Lung microvascular endothelial cell (primary cell): ENCODE results near the gene SPA17. TPM values are rescaled to one million over a fixed set of nuclear protein-coding genes. Genes with fewer than 3 reads are reported as not detected.
A peak's percentile ranks its signal among the peaks of the same experiment; 100 is the strongest.

Experiments used
- DNase-seq, 2 donors: peaks; one replicate each; pipeline versions ENCODE4 v3.0.0 to v3.0.0-alpha.2; 2010; ENCODE audit warnings: low read depth in 2 of 2
- total RNA-seq: library from RNA; depleted of rRNA; stranded (reverse); fragments of >200 nt; gene quantifications from 2 replicates; pipeline ENCODE4 v1.2.1, GENCODE V29; 2014

SPA17 gene
- total RNA-seq, 1 donor from 2014 or later, result 3.6 TPM

DNA sequence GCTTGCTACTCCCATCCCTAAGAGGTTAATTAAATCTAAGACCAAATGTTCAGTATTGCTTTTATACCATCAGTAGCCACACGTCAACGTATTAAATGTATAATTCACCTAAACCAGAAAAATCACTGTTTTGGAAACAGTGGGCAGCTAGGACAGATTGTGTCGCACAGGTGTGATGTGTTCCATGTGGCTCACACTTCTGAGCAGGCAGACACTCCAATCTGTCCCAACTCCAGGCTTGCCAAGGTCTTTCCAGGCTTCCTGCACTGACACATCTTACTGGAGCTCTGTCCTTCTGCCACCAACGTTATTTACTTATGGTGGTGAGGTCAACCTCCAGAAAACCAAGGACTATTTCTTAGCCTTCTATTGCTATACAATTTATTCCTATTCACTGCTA is 11.6 kb upstream of the SPA17 start:
- DNase-seq, result no peak

GRCh38 chr11:124663861-124664260 is 9.8 kb upstream of the SPA17 start:
- DNase-seq, result no peak

- DNase-seq, result no peak
Observed at GRCh38 chr11:124667601-124668000, 6.1 kb upstream of the SPA17 start.

- DNase-seq, result peak; percentile 68 to 76
Observed at GRCh38 chr11:124669193-124669592, 4.5 kb upstream of the SPA17 start.

- DNase-seq, result no peak
Observed at GRCh38 chr11:124670732-124671131, 3.0 kb upstream of the SPA17 start.

DNA sequence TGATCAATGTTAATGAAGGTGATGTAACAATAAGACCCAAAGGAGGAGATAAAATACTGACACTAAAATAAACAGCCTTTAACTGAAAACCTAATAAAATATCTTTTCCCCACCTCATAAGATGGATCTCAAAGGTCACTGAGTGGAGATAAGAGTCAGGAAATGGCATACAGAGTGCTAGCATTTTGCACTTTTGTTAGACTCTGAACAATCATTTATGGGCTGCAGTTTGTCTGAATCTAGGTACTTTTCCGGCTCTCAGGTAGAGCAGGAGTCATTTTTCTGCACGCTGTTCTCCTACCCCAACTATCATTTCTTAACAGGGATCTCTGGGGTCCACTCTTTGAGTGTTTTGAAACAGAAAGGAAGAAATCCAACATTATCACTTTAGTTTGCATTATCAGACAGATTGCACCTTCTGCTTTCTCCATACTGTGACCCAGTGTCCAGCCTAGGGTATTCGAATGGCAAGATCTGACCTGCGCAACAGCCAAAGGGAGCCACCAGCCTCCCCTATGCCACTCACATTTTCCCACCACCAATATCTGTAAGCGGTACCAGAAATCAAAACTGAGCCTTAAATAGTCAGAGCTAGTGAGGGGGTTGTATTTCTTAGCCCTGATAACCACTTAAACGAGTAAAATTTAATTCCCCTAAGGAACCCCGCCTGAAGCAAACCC is 1.0 kb upstream of the SPA17 start:
- no peak for DNase-seq

GRCh38 chr11:124674168-124674517 is 439 bp downstream of the SPA17 start:
- no peak for DNase-seq

DNA sequence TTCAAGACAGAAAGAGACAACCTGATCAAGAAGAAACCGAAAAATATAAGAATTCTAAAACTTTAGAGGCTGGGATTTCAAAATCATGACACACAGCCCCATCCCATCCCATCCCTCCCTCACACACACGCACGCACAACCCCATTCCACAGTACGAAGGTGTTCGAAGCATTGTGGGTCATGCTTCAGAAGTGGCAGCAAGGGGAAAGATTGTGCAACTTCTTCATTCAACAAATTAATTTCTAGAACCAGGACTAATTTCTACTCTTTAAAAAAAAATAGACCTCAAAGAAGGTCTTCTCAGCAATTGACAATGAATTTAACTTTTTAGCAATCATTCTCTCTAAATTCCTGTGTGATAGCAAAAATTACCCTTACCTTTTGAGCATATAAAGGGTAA is 867 bp downstream of the SPA17 start:
- DNase-seq, result no peak

DNA sequence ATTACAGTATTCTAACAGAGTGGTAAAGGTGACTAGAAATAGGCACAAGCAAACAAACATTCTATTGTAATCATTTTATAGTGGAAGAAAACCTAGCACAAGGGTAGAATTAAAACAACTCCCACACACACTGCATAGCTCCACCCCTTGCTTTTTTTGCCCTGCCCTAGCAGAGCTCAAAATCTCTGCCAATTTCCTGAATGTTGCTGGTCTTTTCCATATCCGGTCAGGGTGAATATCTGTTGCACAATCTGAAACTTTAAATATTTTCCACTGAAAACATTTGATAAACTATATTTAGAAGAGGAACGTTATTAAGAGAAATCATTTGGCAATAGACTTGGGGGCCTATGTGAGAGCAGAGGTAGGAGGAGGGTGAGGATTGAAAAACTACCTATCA is 2.7 kb downstream of the SPA17 start:
- peak; percentile 67 to 96 for DNase-seq

- DNase-seq, result no peak
Observed at GRCh38 chr11:124678416-124678815, 4.7 kb downstream of the SPA17 start.

- DNase-seq, result no peak
Observed at GRCh38 chr11:124681421-124681820, 7.7 kb downstream of the SPA17 start.

- DNase-seq, result no peak
Observed at GRCh38 chr11:124682443-124682842, 8.7 kb downstream of the SPA17 start.

DNA sequence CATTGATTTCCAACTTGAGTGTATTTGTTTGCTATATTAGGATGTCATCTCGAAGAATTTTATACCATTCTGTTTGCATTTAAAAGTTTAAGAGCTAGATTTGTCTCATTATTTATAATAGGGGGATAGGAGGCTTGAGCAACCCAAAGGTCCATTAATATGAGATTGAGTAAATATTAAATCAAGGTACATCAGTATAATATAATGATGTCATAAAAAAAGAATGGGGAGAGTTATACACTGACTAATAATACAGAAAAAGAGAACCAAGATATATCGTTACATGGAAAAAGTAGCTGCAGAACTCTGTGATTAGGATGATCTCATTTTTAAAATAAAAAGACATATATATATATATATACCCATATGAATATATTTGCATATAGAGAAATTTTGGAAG is 19.4 kb downstream of the SPA17 start:
- no peak for DNase-seq

GRCh38 chr11:124699547-124699946 is 25.8 kb downstream of the SPA17 start:
- DNase-seq, result no peak

DNA sequence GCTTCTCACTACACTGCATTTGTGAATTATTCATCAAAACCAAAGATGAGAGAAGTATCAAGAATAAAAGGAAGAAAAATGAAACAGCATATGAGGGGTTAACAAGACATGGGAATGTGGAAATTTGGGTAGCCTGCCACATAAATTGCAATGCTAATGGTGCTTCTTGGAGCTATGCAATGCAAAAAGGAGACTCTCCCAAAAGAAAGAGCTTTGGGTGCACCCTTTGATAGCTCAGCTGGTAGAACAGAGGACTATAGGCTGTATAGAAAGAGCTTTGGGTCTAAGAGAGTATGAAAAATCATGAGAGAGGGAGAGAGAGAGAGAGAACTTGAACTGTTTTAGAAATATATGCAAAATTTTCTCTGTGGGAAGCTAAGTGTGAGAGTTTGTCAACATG is 26.3 kb downstream of the SPA17 start:
- no peak for DNase-seq

DNA sequence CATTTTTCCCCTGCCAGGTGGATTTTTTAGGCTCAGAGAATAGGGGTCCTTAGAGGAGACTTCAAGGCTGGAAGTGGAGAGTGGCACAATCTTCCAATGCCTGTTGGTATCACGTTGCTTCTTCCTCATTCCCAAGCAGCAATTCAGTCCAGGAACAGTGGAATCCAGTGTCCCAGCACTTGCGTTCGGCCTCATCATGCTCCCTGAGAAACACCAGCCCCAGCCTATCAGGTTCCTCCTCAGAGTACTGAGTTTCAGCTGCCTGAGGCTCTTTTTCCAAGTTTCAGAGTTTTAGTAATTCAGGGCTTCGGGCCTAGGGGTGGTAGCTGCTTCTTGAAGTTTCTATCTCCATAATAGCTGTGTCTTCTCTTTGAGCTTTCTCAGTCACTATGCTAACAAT is 34.1 kb downstream of the SPA17 start:
- no peak for DNase-seq

DNA sequence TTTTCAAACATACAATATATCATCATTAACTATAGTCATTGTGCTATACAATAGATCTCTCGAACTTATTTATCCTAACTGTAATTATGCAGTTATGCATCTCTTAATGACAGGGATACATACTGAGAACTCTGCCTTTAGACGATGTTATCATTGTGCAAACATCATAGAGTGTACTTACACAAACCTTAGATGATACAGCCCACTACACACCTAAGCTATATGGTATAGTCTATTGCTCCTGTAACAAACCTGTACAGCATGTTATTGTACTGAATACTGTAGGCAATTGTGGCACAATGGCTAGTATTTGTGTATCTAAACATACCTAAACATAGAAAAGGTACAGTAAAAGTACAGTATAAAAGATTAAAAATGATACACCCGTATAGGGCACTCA is 38.7 kb downstream of the SPA17 start:
- no peak for DNase-seq

DNA sequence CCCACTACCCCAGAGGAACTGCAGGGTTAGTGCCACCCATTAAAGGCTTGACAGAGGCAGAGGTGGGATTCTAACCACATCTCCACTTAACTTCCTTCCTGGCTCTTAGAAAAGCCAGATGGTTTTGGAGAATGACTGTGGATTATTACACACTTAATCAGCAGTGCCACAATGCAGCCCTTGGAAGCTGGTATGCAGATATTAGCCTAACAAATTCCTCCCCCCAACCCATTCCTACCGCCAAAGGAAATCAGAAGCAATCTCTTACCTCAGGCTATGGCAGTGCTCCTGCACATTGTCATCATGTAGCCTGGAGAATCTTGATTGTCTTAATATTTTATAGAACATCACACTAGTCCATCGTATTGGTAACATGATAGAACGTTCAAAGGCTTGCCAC is 42.9 kb downstream of the SPA17 start:
- DNase-seq, result peak in 1 of 2 donors; percentile 59

DNA sequence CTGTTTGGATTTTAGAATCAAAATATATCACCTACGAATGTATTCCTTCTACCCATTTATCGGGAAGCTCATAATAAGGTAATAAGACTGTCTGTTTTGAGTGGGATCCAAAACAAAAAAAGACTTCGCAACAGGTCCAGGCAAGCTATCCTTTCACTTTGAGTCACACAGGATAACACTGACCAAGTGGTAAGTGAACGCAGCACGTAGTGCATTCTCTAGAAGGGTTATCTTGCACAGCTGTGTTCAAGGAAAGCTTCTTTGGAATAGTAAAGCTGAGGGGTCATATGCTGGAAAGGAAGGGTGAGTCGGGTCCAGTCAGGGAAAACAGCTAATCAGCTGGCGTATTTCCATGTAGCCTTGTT is 43.7 kb downstream of the SPA17 start:
- DNase-seq, result peak in 1 of 2 donors; percentile 80

GRCh38 chr11:124717786-124718651 is 44.3 kb downstream of the SPA17 start:
- DNase-seq, result peak; percentile 28 to 49

DNA sequence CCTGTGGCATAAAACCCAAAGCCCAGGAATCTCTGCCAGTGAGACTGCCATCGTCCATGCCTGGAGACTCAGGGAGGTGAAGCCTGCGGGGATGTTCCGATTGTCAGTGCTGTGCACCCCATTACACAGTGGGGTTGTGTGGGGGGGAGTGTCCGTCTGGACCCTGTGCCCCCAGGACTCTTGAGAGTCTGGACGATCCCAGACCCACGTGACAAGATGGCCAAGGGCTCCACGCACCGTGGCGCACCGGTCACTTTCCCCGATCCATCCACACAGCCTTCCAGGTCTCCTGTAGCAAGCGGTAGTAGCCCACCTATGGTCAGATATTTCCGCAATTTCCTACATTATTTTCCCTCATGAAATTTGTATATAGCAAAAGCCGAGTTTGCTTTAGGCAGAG is 45.1 kb downstream of the SPA17 start:
- no peak for DNase-seq

- DNase-seq, result no peak
Observed at GRCh38 chr11:124719534-124719933, 45.8 kb downstream of the SPA17 start.

DNA sequence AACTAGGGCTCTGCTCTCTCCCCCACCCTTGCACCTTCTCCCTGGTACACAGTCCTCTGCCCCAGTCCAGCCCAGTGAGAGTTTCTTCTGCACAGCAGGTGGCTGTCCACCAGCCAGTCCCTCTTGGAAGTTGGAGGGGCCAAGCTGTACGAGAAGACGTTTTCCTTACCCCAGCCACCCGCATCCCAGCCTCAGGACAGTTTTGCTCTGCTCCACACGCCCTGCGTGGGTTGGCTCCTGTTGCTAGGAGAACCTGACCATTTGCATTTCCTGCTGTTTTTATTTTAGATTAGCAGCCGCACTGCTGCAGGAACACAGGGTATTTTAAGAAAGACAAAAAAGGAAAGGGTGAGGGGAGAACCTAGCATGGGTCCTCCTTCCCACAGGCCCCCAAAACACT is 48.5 kb downstream of the SPA17 start:
- DNase-seq, result no peak
